Measurements from ENCODE around the gene TMEM86B.

DNA sequence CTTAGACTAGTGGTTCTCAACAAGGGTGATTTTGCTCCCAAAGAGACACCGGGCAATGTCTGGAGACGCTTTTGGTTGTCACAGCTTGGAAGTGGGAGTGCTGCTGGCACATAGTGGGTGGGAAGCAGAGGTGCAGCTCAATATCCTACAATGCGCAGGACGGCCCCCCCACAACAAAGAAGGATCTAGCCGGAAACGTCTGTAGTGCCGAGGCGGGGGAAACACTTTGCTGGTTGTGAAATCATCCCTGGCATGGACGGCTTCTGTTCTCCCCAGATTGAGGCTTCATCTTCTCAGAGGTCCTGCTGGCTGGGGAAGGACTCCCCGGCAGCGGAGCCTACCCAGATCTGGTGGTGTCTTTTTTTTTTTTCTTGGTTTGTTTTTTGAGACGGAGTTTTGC, 35.1 kb downstream of the TMEM86B start:
- TF ChIP-seq CTCF (conservative IDR thresholded peaks at IDR 0.05 in 1 of 2, IDR thresholded peaks at IDR 0.05 in 1 of 2; ENCODE audit: low read depth in 1 of 2, low read length in 2 of 2) (no peak), EZH2 (IDR thresholded peaks at IDR 0.05; ENCODE audit: low read length, missing control alignments) (no peak)

Data from fibroblast of lung (primary cell).